ENCODE measurements around the gene GP1BA.

DNA sequence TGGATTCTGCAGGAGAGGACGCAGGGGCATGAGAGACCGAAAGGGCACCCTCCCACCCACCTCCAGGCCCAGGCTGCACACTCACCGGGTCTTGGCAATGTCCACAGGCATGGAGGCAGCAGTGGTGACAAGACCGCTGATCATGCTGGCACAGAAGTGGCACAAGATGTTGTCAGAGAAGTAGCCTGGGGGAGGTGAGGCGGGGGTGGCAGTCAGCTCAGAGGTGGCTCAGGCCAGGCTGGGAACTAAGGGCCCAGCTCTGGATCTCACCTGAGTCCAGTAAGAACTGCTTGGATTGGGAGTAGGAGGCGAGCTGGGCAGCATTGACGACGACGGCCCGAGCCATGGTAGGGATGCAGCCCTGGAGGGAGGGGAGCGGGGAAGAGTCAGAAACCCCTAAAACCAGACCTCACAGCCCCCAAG, 6.0 kb downstream of the GP1BA start:
- TF ChIP-seq, protein P1, sequence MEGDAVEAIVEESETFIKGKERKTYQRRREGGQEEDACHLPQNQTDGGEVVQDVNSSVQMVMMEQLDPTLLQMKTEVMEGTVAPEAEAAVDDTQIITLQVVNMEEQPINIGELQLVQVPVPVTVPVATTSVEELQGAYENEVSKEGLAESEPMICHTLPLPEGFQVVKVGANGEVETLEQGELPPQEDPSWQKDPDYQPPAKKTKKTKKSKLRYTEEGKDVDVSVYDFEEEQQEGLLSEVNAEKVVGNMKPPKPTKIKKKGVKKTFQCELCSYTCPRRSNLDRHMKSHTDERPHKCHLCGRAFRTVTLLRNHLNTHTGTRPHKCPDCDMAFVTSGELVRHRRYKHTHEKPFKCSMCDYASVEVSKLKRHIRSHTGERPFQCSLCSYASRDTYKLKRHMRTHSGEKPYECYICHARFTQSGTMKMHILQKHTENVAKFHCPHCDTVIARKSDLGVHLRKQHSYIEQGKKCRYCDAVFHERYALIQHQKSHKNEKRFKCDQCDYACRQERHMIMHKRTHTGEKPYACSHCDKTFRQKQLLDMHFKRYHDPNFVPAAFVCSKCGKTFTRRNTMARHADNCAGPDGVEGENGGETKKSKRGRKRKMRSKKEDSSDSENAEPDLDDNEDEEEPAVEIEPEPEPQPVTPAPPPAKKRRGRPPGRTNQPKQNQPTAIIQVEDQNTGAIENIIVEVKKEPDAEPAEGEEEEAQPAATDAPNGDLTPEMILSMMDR (IDR thresholded peaks at IDR 0.05 in 2 of 3, conservative IDR thresholded peaks at IDR 0.05 in 1 of 3; ENCODE audit: control insufficient read depth in 2 of 3, extremely low read depth in 1 of 3, insufficient read depth in 1 of 3, low read depth in 3 of 3, low read length in 3 of 3) = no peak
- no peak for TF ChIP-seq POLR2A (IDR thresholded peaks at IDR 0.05; ENCODE audit: low read depth, low read length)
- TF ChIP-seq, protein P2, sequence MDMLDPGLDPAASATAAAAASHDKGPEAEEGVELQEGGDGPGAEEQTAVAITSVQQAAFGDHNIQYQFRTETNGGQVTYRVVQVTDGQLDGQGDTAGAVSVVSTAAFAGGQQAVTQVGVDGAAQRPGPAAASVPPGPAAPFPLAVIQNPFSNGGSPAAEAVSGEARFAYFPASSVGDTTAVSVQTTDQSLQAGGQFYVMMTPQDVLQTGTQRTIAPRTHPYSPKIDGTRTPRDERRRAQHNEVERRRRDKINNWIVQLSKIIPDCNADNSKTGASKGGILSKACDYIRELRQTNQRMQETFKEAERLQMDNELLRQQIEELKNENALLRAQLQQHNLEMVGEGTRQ (IDR thresholded peaks at IDR 0.05; ENCODE audit: borderline replicate concordance, low read depth, low read length) = no peak
- TF ChIP-seq CHD2 (IDR thresholded peaks at IDR 0.05; ENCODE audit: borderline replicate concordance, low read depth, low read length) = no peak
- TF ChIP-seq RAD51 (IDR thresholded peaks at IDR 0.05) = no peak
- TF ChIP-seq SIX5 (IDR thresholded peaks at IDR 0.05; ENCODE audit: low read depth, low read length, severe bottlenecking) = no peak
- TF ChIP-seq TAF1 (IDR thresholded peaks at IDR 0.05; ENCODE audit: borderline replicate concordance, low read depth, low read length) = no peak
- no peak for TF ChIP-seq CHD4 (IDR thresholded peaks at IDR 0.05)
- TF ChIP-seq MXI1 (IDR thresholded peaks at IDR 0.05; ENCODE audit: low read depth, low read length) = no peak
